Body of pancreas (tissue), 4 donors: ENCODE measurements around the gene DDX39B.

Experiments used
- CTCF ChIP-seq, 7 experiments: fragments of 450-650 bp in 4 of 7; fragments of 200-600 bp in 3 of 7; sonication (generic) in 3 of 7; IDR thresholded peaks; one replicate each; pipeline ENCODE4 v1.5.1; 2016 to 2019; ENCODE audit warnings: antibody characterized with exemption in 7 of 7
- POLR2A ChIP-seq, 3 donors: fragments of 450-650 bp; IDR thresholded peaks; one replicate each; pipeline ENCODE4 v1.6.1; 2016; ENCODE audit warnings: antibody characterized with exemption in 3 of 3, mild to moderate bottlenecking in 2 of 3

DNA sequence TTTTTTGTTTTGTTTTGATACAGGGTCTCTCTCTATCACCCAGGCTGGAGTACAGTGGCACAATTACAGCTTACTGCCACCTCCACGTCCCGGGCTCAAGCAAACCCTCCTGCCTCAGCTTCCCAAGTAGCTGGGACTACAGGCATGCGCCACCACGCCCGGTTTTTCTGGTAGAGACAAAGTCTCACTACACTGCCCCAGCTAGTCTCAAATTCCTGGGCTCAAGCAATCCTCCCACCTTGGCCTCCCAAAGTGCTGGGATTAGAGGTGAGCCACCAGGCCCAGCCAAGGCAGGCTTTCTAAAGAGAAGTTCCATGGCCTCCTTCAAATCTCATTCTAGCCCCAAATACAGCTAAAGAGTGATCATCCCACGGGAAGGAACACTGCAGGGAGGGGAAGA, 7.8 kb downstream of the DDX39B start:
- no peak for TF ChIP-seq CTCF (IDR thresholded peaks at IDR 0.05)
- no peak for TF ChIP-seq POLR2A (IDR thresholded peaks at IDR 0.05)
